PC-3 (cell line): ENCODE measurements around the gene MRTFA. TPM values are rescaled to one million over a fixed set of nuclear protein-coding genes. Genes with fewer than 3 reads are reported as not detected.

ENCODE experiments used
- ATAC-seq: fragments of 200-7000 bp; cut with Tn5 transposase; 2 replicates; pipeline ENCODE4 v1.9.1; 2020; ENCODE audit warnings: mild to moderate bottlenecking, moderate library complexity
- BruUV-seq: library from RNA; stranded (reverse); fragments of 400-500 nt; replicated peaks from 2 replicates; lab custom pipeline; 2021; lab: Mats Ljungman, UMichigan
- CTCF ChIA-PET: fragments of 300-600 bp; sonication (Branson Sonifier 250); formaldehyde crosslinking; loops from one replicate; lab custom pipeline; 2022; ENCODE audit warnings: antibody characterized with exemption; lab: Charles Lee
- POLR2A ChIA-PET: fragments of 300-600 bp; sonication (Branson Sonifier 250); formaldehyde crosslinking; loops from one replicate; lab custom pipeline; 2022; ENCODE audit warnings: antibody characterized with exemption; ENCODE audit not compliant: unreplicated experiment; lab: Charles Lee
- DNase-seq: peaks from one replicate; pipeline ENCODE4 v3.0.0-alpha.2; 2015
- H2AFZ ChIP-seq: fragments of 300-600 bp; sonication (generic); 2 replicates; pipeline ENCODE4 v1.6.0; 2016; ENCODE audit warnings: antibody characterized with exemption, low read length
- H3F3A ChIP-seq: fragments of 300-600 bp; sonication (generic); one replicate; pipeline ENCODE4 v1.6.0; 2017; ENCODE audit warnings: antibody characterized with exemption, low read length, control low read depth, mild to moderate bottlenecking; ENCODE audit not compliant: unreplicated experiment
- H3K27ac ChIP-seq: fragments of 300-600 bp; sonication (generic); 2 replicates; pipeline ENCODE4 v1.5.1; 2016; ENCODE audit warnings: mild to moderate bottlenecking, low read length
- H3K27me3 ChIP-seq: fragments of 300-600 bp; sonication (generic); 2 replicates; pipeline ENCODE4 v1.6.1; 2016; ENCODE audit warnings: low read length, mixed read lengths
- H3K36me3 ChIP-seq: fragments of 300-600 bp; sonication (generic); 2 replicates; pipeline ENCODE4 v1.6.1; 2016; ENCODE audit warnings: low read depth, mixed run types, low read length, mixed read lengths
- H3K4me1 ChIP-seq: fragments of 300-600 bp; sonication (generic); 2 replicates; pipeline ENCODE4 v1.5.1; 2016; ENCODE audit warnings: low read length; ENCODE audit not compliant: insufficient read depth
- H3K4me2 ChIP-seq: fragments of 300-600 bp; sonication (generic); 2 replicates; pipeline ENCODE4 v1.6.0; 2016; ENCODE audit warnings: low read length
- H3K4me3 ChIP-seq: fragments of 300-600 bp; sonication (generic); 2 replicates; pipeline ENCODE4 v1.5.1; 2016; ENCODE audit warnings: mild to moderate bottlenecking, low read length, mixed read lengths
- H3K79me2 ChIP-seq: fragments of 300-600 bp; sonication (generic); 2 replicates; pipeline ENCODE4 v1.6.1; 2017; ENCODE audit warnings: low read length, mixed read lengths
- H3K9ac ChIP-seq: fragments of 300-600 bp; sonication (generic); 2 replicates; pipeline ENCODE4 v1.6.0; 2016; ENCODE audit warnings: mild to moderate bottlenecking, low read length
- H3K9me2 ChIP-seq: fragments of 300-600 bp; sonication (generic); replicated peaks from 2 replicates; pipeline ENCODE4 v1.6.1; 2016; ENCODE audit warnings: mixed run types, low read length, mixed read lengths
- H3K9me3 ChIP-seq: fragments of 300-600 bp; sonication (generic); 2 replicates; pipeline ENCODE4 v1.6.1; 2016; ENCODE audit warnings: low read length, mixed read lengths
- H4K20me1 ChIP-seq: fragments of 300-600 bp; sonication (generic); 2 replicates; pipeline ENCODE4 v1.6.1; 2016; ENCODE audit warnings: low read length, mixed read lengths
- EZH2 ChIP-seq: fragments of 300-600 bp; sonication (generic); IDR thresholded peaks from one replicate; pipeline ENCODE4 v1.6.1; 2017; ENCODE audit warnings: antibody characterized with exemption, mild to moderate bottlenecking, low read length; ENCODE audit not compliant: unreplicated experiment
- EZH2phosphoT487 ChIP-seq: fragments of 300-600 bp; sonication (generic); IDR thresholded peaks from 2 replicates; pipeline ENCODE4 v1.6.1; 2018; ENCODE audit warnings: mild to moderate bottlenecking, antibody characterized with exemption, low read length, borderline replicate concordance
- intact Hi-C: fragments of 100-400 bp; cut with micrococcal nuclease; formaldehyde crosslinking; loops from 2 replicates; pipeline ENCODE4 v1.9.0; 2023
- total RNA-seq: library from RNA; depleted of rRNA; stranded (reverse); fragments of >200 nt; gene quantifications from 2 replicates; pipeline ENCODE4 v1.2.3, GENCODE V29; 2014
- TF ChIP-seq, protein P1 (sequence below): fragments of 300-600 bp; sonication (generic); conservative IDR thresholded peaks from 2 replicates; pipeline ENCODE4 v1.5.1; 2017; ENCODE audit warnings: antibody characterized with exemption, low read depth, mild to moderate bottlenecking, low read length

MRTFA gene
- total RNA-seq, 1 experiment from 2014 or later: 32.6 TPM

DNA sequence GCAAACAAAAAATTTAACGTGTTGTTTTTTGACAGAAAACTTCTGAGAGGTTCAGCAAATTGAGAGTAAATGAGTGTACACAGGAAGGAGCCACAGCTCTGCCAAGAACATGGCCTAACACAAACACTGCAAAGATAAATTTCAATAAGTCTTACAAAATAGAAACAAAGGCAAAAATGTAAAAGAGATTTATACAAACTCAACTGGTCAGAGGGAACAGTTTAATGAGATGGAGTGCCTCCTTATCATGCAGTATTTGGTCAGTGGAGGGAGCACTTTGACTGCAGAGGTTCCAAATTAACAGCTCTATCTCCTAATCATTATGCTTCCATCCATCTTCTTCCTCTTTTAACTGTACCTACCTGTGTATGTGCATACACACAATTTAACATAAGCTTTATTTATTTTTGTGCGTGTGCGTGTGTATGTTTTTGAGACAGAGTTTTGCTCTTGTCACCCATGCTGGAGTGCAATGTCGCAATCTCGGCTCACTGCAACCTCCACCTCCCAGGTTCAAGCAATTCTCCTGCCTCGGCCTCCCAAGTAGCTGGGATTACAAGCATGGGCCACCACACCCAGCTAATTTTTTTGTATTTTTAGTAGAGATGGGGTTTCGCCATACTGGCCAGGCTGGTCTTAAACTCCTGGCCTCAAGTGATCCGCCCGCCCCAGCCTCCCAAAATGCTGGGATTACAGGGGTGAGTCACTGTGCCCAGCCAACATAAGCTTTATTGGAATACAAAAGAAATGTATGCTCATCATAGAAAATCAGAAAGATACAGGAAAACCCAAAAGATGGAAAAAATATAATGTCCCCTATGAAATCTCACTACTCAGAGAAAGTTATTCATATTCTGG, 111.9 kb downstream of the MRTFA start:
- POLR2A ChIA-PET: interaction anchor here (0.6 kb wide), 1 partner anchor 112 kb away, joined by 4 read pairs; no protein-coding TSS in a partner anchor
- ATAC-seq: peak; percentile 37
- Histone ChIP-seq H3K36me3 (no peaks in the 10 kb centered on the region), H3K27ac (no peak overlapping the region), H3K9me3 (no peaks in the 10 kb centered on the region), H3K4me1 (peaks cover 29% of the 10 kb centered on the region), H4K20me1 (no peaks in the 10 kb centered on the region), H2AFZ (no peak overlapping the region), H3K27me3 (no peaks in the 10 kb centered on the region), H3K9me2 (no peaks in the 10 kb centered on the region), H3K9ac (no peak overlapping the region), H3K79me2 (peaks cover 40% of the 10 kb centered on the region), H3F3A (peaks cover 6% of the 10 kb centered on the region), H3K4me3 (no peak overlapping the region), H3K4me2 (peak overlapping the region; percentile 19; the same call in 1 of the 2 replicates)
- peak; percentile 39 for DNase-seq
- BruUV-seq: no TSS peak
- CTCF ChIA-PET: interaction anchor here (0.5 to 1.4 kb wide), 6 partner anchors 10 to 284 kb away, joined by 3 to 7 read pairs (median 4); no protein-coding TSS in a partner anchor
- no peak for TF ChIP-seq EZH2
- TF ChIP-seq, protein P1, sequence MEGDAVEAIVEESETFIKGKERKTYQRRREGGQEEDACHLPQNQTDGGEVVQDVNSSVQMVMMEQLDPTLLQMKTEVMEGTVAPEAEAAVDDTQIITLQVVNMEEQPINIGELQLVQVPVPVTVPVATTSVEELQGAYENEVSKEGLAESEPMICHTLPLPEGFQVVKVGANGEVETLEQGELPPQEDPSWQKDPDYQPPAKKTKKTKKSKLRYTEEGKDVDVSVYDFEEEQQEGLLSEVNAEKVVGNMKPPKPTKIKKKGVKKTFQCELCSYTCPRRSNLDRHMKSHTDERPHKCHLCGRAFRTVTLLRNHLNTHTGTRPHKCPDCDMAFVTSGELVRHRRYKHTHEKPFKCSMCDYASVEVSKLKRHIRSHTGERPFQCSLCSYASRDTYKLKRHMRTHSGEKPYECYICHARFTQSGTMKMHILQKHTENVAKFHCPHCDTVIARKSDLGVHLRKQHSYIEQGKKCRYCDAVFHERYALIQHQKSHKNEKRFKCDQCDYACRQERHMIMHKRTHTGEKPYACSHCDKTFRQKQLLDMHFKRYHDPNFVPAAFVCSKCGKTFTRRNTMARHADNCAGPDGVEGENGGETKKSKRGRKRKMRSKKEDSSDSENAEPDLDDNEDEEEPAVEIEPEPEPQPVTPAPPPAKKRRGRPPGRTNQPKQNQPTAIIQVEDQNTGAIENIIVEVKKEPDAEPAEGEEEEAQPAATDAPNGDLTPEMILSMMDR: peak; percentile 52; the same call in 1 of the 2 replicates
- intact Hi-C loops: loop anchor here (2.0 kb wide), 2 partner anchors 112 to 122 kb away; partner anchors contain the start of gene MRTFA

DNA sequence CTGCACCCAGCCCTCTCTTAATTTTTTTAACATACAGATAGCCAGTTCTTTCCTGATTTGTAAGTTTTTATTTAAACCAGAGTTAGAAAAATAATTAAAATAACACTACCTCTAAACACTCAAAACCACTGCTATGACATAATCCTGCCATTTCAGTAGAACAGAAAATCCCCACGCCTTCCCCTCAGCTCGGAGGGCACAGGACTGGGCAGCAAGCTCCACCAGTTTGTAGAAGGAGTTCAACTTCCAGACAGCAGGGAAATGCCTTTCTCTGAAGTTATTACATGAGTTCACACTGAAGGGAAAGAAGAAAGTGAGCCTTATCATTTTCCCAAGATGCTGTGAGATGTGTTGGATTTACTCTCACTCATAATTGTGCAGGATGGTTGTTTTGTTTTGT, 114.4 kb downstream of the MRTFA start:
- H3K27ac ChIP-seq: no peak overlapping the region
- peaks cover 2% of the 10 kb centered on the region; the same call in 1 of the 2 replicates for H3K36me3 ChIP-seq
- no TSS peak for BruUV-seq
- peaks cover 17% of the 10 kb centered on the region for H3K4me1 ChIP-seq
- H3K27me3 ChIP-seq: no peaks in the 10 kb centered on the region
- H4K20me1 ChIP-seq: no peaks in the 10 kb centered on the region
- peaks cover 36% of the 10 kb centered on the region for H3K79me2 ChIP-seq
- H3K9me3 ChIP-seq: no peaks in the 10 kb centered on the region
- DNase-seq: no peak
- H3K9ac ChIP-seq: no peak overlapping the region
- intact Hi-C loops: no loop called here
- no peak overlapping the region for H3K4me3 ChIP-seq
- H3K4me2 ChIP-seq: no peak overlapping the region
- CTCF ChIA-PET: no interaction called here
- H2AFZ ChIP-seq: no peak overlapping the region
- no peak for ATAC-seq
- POLR2A ChIA-PET: no interaction called here
- TF ChIP-seq, protein P1: no peak
- TF ChIP-seq EZH2phosphoT487 (no peak), EZH2 (no peak)
- H3F3A ChIP-seq: peaks cover 6% of the 10 kb centered on the region
- no peaks in the 10 kb centered on the region for H3K9me2 ChIP-seq

DNA sequence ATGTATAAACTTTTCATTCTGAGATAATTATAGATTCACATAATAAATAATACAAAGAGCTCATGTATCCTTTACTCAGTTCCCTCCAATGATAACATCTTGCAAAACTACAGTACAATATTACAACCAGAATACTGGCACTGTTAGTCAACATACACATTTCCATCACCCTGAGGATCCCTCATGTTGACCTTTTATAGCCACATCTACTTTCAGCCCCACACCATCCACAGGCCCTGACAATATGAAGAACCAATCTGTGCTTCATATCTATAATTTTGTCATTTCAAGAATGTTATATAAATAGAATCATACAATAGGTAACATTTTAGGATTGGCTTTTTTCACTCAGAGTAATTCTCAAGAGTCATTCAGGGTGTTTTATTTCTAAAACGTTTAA, 115.5 kb downstream of the MRTFA start:
- H2AFZ ChIP-seq: no peak overlapping the region
- H3K9ac ChIP-seq: no peak overlapping the region
- H3K9me2 ChIP-seq: no peaks in the 10 kb centered on the region
- TF ChIP-seq EZH2 (no peak), EZH2phosphoT487 (no peak)
- TF ChIP-seq, protein P1: no peak
- DNase-seq (no peak), ATAC-seq (no peak)
- H4K20me1 ChIP-seq: no peaks in the 10 kb centered on the region
- ChIA-PET POLR2A (no interaction called here), CTCF (no interaction called here)
- H3K4me1 ChIP-seq: peaks cover 12% of the 10 kb centered on the region
- H3K9me3 ChIP-seq: no peaks in the 10 kb centered on the region
- peaks cover 26% of the 10 kb centered on the region for H3K79me2 ChIP-seq
- H3K27me3 ChIP-seq: no peaks in the 10 kb centered on the region
- intact Hi-C loops: no loop called here
- no peak overlapping the region for H3K4me3 ChIP-seq
- H3F3A ChIP-seq: peaks cover 6% of the 10 kb centered on the region
- BruUV-seq: no TSS peak
- H3K36me3 ChIP-seq: peaks cover 2% of the 10 kb centered on the region; the same call in 1 of the 2 replicates
- no peak overlapping the region for H3K4me2 ChIP-seq
- no peak overlapping the region for H3K27ac ChIP-seq
